HCT116 (cell line): ENCODE data around the gene TRIM38. TPM values are rescaled to one million over a fixed set of nuclear protein-coding genes. Genes with fewer than 3 reads are reported as not detected.

Source experiments
- ATAC-seq: fragments of 200-7000 bp; cut with Tn5 transposase; 2 replicates; pipeline ENCODE4 v1.9.1; 2020; ENCODE audit warnings: mild to moderate bottlenecking, moderate library complexity
- BruUV-seq: library from RNA; stranded (reverse); fragments of 400-500 nt; replicated peaks from 2 replicates; lab custom pipeline; 2021; lab: Mats Ljungman, UMichigan
- CTCF ChIA-PET: fragments of 300-600 bp; sonication (Branson Sonifier 250); formaldehyde crosslinking; loops from one replicate; lab custom pipeline; 2021; ENCODE audit warnings: antibody characterized with exemption; lab: Charles Lee
- POLR2A ChIA-PET: fragments of 300-600, 350-600 bp; sonication (Branson Sonifier 250); formaldehyde crosslinking; loops from one replicate; lab custom pipeline; 2021; ENCODE audit warnings: antibody characterized with exemption; lab: Charles Lee
- RAD21 ChIA-PET, 2 experiments: fragments of 300-600 bp; sonication (Branson Sonifier 250); formaldehyde crosslinking; loops; one replicate each; lab custom pipeline; 2023; ENCODE audit warnings: low total read pairs in 2 of 2; ENCODE audit not compliant: uncharacterized antibody in 2 of 2, unreplicated experiment in 2 of 2, low non-redundant PET in 1 of 2; lab: Charles Lee
- DNase-seq: peaks from one replicate; pipeline ENCODE4 v3.0.0-alpha.2; 2010; ENCODE audit warnings: low read depth, low spot score
- H2AFZ ChIP-seq: fragments of 200-600 bp; shearing (Covaris generic), sonication (generic); 2 replicates; pipeline ENCODE4 v1.6.1; 2017; ENCODE audit warnings: low read depth, mixed run types, mixed read lengths, antibody characterized with exemption, low read length; ENCODE audit not compliant: poor library complexity, severe bottlenecking
- H3K27ac ChIP-seq: 2 replicates; pipeline ENCODE4 v1.5.1; 2012; ENCODE audit warnings: low read depth, low read length
- H3K27me3 ChIP-seq: fragments of 200-600 bp; sonication (generic); 2 replicates; pipeline ENCODE4 v1.6.1; 2016; ENCODE audit warnings: mixed run types, low read length, mixed read lengths; ENCODE audit not compliant: insufficient read depth
- H3K36me3 ChIP-seq, 2 experiments: fragments of 200-500 bp in 1 of 2; fragments of 200-600 bp in 1 of 2; sonication (Bioruptor generic) in 1 of 2; sonication (generic) in 1 of 2; 2 replicates each; pipeline versions ENCODE4 v1.5.1 to v1.6.1; 2014 to 2016; ENCODE audit warnings: low read length in 2 of 2, inconsistent platforms in 1 of 2, mixed read lengths in 1 of 2, mixed run types in 1 of 2; ENCODE audit not compliant: insufficient read depth in 2 of 2, control insufficient read depth in 1 of 2
- H3K4me1 ChIP-seq, 2 experiments: fragments of 200-600 bp in 1 of 2; sonication (generic) in 1 of 2; 2 replicates each; pipeline versions ENCODE4 v1.5.1 to v1.6.1; 2012 to 2017; ENCODE audit warnings: low read length in 2 of 2, inconsistent platforms in 1 of 2, mild to moderate bottlenecking in 1 of 2, mixed read lengths in 1 of 2, mixed run types in 1 of 2, moderate library complexity in 1 of 2; ENCODE audit not compliant: insufficient read depth in 2 of 2, control insufficient read depth in 1 of 2
- H3K4me2 ChIP-seq: fragments of 200-600 bp; sonication (generic); 2 replicates; pipeline ENCODE4 v1.6.1; 2017; ENCODE audit warnings: mixed run types, low read length, mixed read lengths
- H3K4me3 ChIP-seq, 2 experiments: fragments of 200-600 bp in 1 of 2; sonication (generic) in 1 of 2; replicated peaks in 1 of 2; 2 replicates each; pipeline ENCODE4 v1.5.1; 2011 to 2016; ENCODE audit warnings: low read length in 2 of 2, control low read depth in 1 of 2, low read depth in 1 of 2, mild to moderate bottlenecking in 1 of 2, mixed read lengths in 1 of 2, mixed run types in 1 of 2
- H3K79me2 ChIP-seq: fragments of 200-600 bp; sonication (generic); 2 replicates; pipeline ENCODE4 v1.6.1; 2017; ENCODE audit warnings: mild to moderate bottlenecking, mixed run types, low read length, moderate library complexity, mixed read lengths; ENCODE audit not compliant: insufficient read depth
- H3K9ac ChIP-seq: fragments of 200-600 bp; sonication (generic); 2 replicates; pipeline ENCODE4 v1.6.1; 2016; ENCODE audit warnings: low read length, mixed read lengths
- H3K9me2 ChIP-seq: fragments of 200-600 bp; sonication (generic), shearing (Covaris generic); 2 replicates; pipeline ENCODE4 v1.6.1; 2017; ENCODE audit warnings: mixed run types, mild to moderate bottlenecking, moderate library complexity; ENCODE audit not compliant: insufficient read depth
- H3K9me3 ChIP-seq, 2 experiments: fragments of 200-500 bp in 1 of 2; fragments of 200-600 bp in 1 of 2; sonication (Bioruptor generic) in 1 of 2; sonication (generic) in 1 of 2; 2 replicates each; pipeline ENCODE4 v1.6.1; 2014 to 2017; ENCODE audit warnings: low read length in 2 of 2, mixed read lengths in 2 of 2, inconsistent platforms in 1 of 2, low read depth in 1 of 2, mild to moderate bottlenecking in 1 of 2, mixed run types in 1 of 2, moderate library complexity in 1 of 2; ENCODE audit not compliant: control insufficient read depth in 1 of 2, insufficient read depth in 1 of 2
- H4K20me1 ChIP-seq: fragments of 200-600 bp; sonication (generic), shearing (Covaris generic); 2 replicates; pipeline ENCODE4 v1.6.1; 2017; ENCODE audit warnings: mixed run types, mild to moderate bottlenecking, moderate library complexity; ENCODE audit not compliant: insufficient read depth
- CBX3 ChIP-seq: IDR thresholded peaks from 2 replicates; pipeline ENCODE4 v1.6.1; 2012; ENCODE audit warnings: low read depth
- POLR2A ChIP-seq: IDR thresholded peaks from 2 replicates; pipeline ENCODE4 v1.7.0; 2011; ENCODE audit warnings: borderline replicate concordance; ENCODE audit not compliant: insufficient read depth, insufficient read length; ENCODE audit errors: extremely low read depth
- SIN3A ChIP-seq: IDR thresholded peaks from 2 replicates; pipeline ENCODE4 v1.6.1; 2012; ENCODE audit warnings: low read depth
- SRF ChIP-seq: IDR thresholded peaks from 2 replicates; pipeline ENCODE4 v1.6.1; 2012; ENCODE audit warnings: low read depth
- TCF7L2 ChIP-seq: IDR thresholded peaks from 2 replicates; pipeline ENCODE4 v1.7.0; 2011; ENCODE audit warnings: borderline replicate concordance, inconsistent platforms; ENCODE audit not compliant: insufficient read depth, insufficient read length; ENCODE audit errors: extremely low read depth
- ZFX ChIP-seq: fragments of 450-650 bp; IDR thresholded peaks from 2 replicates; pipeline ENCODE4 v1.6.1; 2017
- ZNF274 ChIP-seq: fragments of 200-500 bp; sonication (Bioruptor generic); IDR thresholded peaks from 2 replicates; pipeline ENCODE4 v1.6.1; 2014; ENCODE audit warnings: mild to moderate bottlenecking, low read depth, low read length, inconsistent platforms
- intact Hi-C: fragments of 100-400 bp; cut with micrococcal nuclease; formaldehyde crosslinking; loops from 2 replicates; pipeline ENCODE4 v1.10.0; 2022
- total RNA-seq: library from RNA; stranded (reverse); gene quantifications from one replicate; pipeline ENCODE4 v1.2.1, GENCODE V29; 2021; ENCODE audit not compliant: unreplicated experiment
- TF ChIP-seq, protein P1 (sequence below): IDR thresholded peaks from 2 replicates; pipeline ENCODE4 v1.6.1; 2012; ENCODE audit warnings: low read depth
- TF ChIP-seq, protein P2 (sequence below): IDR thresholded peaks from 2 replicates; pipeline ENCODE4 v1.6.1; 2012

The TRIM38 gene
- total RNA-seq, 1 experiment from 2014 or later = 9.6 TPM

DNA sequence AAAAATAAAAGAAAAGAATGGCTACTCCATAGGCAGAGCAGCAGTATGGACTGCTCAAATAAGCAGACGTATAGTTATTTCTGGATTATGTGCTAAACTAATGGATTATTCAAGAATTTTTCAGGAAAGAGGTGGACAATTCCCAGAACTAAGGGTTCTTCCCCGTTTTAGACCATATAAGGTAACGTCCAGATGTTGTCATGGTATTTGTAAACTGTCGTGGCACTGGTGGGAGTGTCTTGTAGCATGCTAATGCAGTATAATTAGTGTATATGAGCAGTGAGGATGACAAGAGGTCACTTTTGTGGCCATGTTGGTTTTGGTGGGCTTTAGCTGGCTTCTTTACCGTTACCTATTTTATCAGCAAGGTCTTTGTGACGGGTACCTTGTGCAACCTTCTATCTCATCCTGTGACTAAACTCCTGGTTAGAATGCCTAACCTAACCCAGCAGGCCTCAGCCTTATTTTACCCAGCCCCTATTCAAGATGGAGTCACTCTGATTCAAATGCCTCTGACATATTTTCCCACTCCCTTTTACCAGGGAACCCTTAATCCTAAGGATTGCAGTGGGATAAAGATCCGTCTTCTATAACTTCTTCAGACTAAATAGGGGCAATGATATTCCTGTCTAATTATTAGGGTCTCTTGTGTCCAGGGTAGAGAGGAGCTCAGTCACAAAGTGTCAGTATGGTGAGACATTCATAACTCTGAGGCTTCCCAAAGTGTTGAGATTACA, 11.1 kb upstream of the TRIM38 start:
- Histone ChIP-seq H3K4me3 (no peak overlapping the region), H3K36me3 (no peaks in the 10 kb centered on the region), H3K27me3 (no peaks in the 10 kb centered on the region), H2AFZ (no peak overlapping the region), H3K79me2 (no peaks in the 10 kb centered on the region), H4K20me1 (no peaks in the 10 kb centered on the region), H3K4me1 (no peaks in the 10 kb centered on the region), H3K9me2 (no peaks in the 10 kb centered on the region), H3K4me2 (no peak overlapping the region), H3K9me3 (no peaks in the 10 kb centered on the region), H3K27ac (no peak overlapping the region), H3K9ac (no peak overlapping the region)
- ATAC-seq (no peak), DNase-seq (no peak)
- ChIA-PET POLR2A (no interaction called here), RAD21 (no interaction called here), CTCF (no interaction called here)
- intact Hi-C loops = no loop called here
- TF ChIP-seq ZFX (no peak), CBX3 (no peak)
- BruUV-seq = no TSS peak

DNA sequence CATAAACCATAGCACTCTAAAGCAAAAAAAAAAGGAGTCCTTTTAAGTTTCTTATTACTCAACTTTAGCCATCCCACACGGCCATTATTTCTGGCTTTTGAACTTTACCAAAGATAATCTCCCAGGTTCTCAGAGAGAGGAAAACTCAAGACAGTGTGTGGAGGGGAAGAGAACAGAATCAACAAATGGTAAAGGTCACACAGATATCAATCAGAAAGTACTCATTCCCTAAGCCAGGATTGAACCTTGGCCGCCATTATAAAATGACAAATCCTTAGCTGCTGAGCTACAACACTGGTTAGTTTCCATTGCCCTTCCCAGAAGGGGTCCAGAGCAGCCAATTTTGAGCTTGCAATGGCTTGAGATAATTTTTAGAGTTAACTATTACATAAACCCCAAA, 10.1 kb upstream of the TRIM38 start:
- Histone ChIP-seq H3K79me2 (no peaks in the 10 kb centered on the region), H3K27ac (no peak overlapping the region), H3K9me3 (no peaks in the 10 kb centered on the region), H3K36me3 (no peaks in the 10 kb centered on the region), H3K4me1 (no peaks in the 10 kb centered on the region), H4K20me1 (no peaks in the 10 kb centered on the region), H3K9ac (no peak overlapping the region), H3K4me3 (no peak overlapping the region), H2AFZ (no peak overlapping the region), H3K27me3 (no peaks in the 10 kb centered on the region), H3K4me2 (no peak overlapping the region), H3K9me2 (no peaks in the 10 kb centered on the region)
- ATAC-seq (no peak), DNase-seq (no peak)
- intact Hi-C loops = no loop called here
- POLR2A ChIA-PET = no interaction called here
- RAD21 ChIA-PET = no interaction called here
- no TSS peak for BruUV-seq
- no peak for TF ChIP-seq POLR2A
- TF ChIP-seq SIN3A = no peak
- TF ChIP-seq CBX3 = no peak
- TF ChIP-seq, protein P1, sequence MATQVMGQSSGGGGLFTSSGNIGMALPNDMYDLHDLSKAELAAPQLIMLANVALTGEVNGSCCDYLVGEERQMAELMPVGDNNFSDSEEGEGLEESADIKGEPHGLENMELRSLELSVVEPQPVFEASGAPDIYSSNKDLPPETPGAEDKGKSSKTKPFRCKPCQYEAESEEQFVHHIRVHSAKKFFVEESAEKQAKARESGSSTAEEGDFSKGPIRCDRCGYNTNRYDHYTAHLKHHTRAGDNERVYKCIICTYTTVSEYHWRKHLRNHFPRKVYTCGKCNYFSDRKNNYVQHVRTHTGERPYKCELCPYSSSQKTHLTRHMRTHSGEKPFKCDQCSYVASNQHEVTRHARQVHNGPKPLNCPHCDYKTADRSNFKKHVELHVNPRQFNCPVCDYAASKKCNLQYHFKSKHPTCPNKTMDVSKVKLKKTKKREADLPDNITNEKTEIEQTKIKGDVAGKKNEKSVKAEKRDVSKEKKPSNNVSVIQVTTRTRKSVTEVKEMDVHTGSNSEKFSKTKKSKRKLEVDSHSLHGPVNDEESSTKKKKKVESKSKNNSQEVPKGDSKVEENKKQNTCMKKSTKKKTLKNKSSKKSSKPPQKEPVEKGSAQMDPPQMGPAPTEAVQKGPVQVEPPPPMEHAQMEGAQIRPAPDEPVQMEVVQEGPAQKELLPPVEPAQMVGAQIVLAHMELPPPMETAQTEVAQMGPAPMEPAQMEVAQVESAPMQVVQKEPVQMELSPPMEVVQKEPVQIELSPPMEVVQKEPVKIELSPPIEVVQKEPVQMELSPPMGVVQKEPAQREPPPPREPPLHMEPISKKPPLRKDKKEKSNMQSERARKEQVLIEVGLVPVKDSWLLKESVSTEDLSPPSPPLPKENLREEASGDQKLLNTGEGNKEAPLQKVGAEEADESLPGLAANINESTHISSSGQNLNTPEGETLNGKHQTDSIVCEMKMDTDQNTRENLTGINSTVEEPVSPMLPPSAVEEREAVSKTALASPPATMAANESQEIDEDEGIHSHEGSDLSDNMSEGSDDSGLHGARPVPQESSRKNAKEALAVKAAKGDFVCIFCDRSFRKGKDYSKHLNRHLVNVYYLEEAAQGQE = no peak
- TF ChIP-seq, protein P2, sequence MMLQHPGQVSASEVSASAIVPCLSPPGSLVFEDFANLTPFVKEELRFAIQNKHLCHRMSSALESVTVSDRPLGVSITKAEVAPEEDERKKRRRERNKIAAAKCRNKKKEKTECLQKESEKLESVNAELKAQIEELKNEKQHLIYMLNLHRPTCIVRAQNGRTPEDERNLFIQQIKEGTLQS = no peak
- no peak for TF ChIP-seq ZNF274
- TF ChIP-seq SRF = no peak
- no peak for TF ChIP-seq TCF7L2
- CTCF ChIA-PET = no interaction called here
